NB4 (cell line): ENCODE data around the gene CD2BP2.

Source experiments
- CTCF ChIP-seq: IDR thresholded peaks from one replicate; pipeline ENCODE4 v1.5.1; 2012; ENCODE audit warnings: low read depth, low read length
- MAX ChIP-seq: IDR thresholded peaks from 2 replicates; pipeline ENCODE4 v1.6.1; 2011; ENCODE audit warnings: low read depth, low read length
- MYC ChIP-seq: IDR thresholded peaks from 2 replicates; pipeline ENCODE4 v1.6.1; 2011; ENCODE audit warnings: low read depth, low read length

GRCh38 chr16:30346286-30346685, 8.8 kb downstream of the CD2BP2 start:
- TF ChIP-seq MYC = no peak
- TF ChIP-seq CTCF = no peak
- TF ChIP-seq MAX = no peak
